Left forelimb (tissue), 1 donor: ENCODE measurements around the gene ZNF410.

Experiments
- DNase-seq: peaks from one replicate; pipeline ENCODE4 v3.0.0-alpha.2; 2018; ENCODE audit warnings: low spot score

ZNF410 gene

GRCh38 chr14:73955674-73956073, 69.0 kb downstream of the ZNF410 start:
- DNase-seq = no peak

DNA sequence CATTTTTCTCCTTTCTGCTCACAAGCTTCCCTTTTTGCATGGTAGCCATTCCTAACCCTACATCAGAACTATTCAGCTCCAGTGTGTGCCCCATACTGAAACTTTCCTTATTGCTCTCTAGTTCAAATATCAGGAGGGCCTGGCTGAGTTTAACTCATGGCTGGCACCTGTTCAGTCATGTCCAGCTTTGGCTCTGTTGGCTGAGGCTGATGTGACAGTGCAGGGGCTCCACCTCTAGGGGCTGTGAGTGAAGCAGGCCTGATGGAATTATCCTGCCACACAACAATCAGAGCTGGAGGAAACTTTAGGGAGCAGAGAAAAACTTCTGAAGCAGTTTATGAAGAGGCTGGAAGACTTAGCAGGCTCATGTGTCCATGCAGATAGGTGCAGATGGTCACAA, 71.9 kb downstream of the ZNF410 start:
- DNase-seq = no peak

DNA sequence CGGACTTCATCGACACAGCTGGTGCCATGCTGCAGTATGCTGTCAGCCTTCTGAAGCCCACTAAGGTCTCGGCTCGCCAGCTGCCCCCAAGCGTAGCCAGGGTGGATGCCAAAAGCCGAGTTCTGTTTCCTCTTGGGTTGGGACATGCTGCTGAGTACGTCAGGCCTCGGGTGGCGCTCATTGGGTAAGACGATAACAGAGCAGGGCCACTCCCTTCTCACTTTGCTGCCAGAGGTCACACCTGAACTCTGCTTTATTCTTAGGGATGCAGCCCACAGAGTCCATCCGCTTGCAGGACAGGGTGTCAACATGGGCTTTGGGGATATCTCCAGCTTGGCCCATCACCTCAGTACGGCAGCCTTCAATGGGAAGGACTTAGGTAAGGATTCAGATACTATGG, 74.5 kb downstream of the ZNF410 start:
- DNase-seq = no peak

DNA sequence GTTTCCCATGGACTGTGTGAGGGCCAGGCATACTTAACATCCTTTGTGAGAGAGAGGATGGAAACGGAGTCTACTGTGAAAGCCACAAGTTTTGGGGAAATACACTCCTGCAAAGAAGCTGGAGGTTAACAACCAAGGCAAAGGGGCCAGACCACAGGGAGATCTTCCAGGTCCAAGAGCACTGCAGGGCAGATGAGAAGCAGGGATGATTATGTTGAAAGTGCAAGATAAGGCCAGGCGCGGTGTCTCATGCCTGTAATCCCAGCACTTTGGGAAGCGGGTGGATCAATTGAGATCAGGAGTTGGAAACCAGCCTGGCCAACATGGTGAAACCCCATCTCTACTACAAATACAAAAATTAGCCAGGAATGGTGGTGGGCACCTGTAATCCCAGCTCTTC, 78.6 kb downstream of the ZNF410 start:
- DNase-seq = no peak

GRCh38 chr14:73968885-73969284, 82.2 kb downstream of the ZNF410 start:
- DNase-seq = no peak

DNA sequence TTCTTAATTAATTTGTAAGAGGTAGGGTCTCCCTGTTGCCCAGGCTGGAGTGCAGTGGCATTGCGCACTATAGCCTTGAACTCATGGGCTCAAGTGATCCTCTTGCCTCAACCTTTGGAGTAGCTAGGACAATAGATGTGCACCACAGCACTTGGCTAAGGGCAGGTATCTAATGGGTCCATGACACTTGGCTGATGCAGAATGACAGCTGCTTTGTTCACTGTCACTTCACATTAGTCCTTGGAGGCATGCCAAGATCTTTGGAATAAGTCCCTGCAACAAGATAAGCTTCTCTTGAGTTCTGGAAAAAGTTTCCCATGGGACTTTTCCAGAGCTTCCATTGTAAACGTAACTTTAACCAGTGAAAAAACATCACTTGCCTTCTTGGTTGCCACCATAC, 86.8 kb downstream of the ZNF410 start:
- DNase-seq = no peak

GRCh38 chr14:73976125-73976524, 89.5 kb downstream of the ZNF410 start:
- DNase-seq = no peak

GRCh38 chr14:73977896-73978295, 91.2 kb downstream of the ZNF410 start:
- no peak for DNase-seq
